ENCODE results near the gene LMNB1.
"Not testable (repeated sequence)": the region's sequence is repeated elsewhere in the genome, so short reads cannot be mapped to it uniquely, and the experiment has no call there.

The LMNB1 gene

DNA sequence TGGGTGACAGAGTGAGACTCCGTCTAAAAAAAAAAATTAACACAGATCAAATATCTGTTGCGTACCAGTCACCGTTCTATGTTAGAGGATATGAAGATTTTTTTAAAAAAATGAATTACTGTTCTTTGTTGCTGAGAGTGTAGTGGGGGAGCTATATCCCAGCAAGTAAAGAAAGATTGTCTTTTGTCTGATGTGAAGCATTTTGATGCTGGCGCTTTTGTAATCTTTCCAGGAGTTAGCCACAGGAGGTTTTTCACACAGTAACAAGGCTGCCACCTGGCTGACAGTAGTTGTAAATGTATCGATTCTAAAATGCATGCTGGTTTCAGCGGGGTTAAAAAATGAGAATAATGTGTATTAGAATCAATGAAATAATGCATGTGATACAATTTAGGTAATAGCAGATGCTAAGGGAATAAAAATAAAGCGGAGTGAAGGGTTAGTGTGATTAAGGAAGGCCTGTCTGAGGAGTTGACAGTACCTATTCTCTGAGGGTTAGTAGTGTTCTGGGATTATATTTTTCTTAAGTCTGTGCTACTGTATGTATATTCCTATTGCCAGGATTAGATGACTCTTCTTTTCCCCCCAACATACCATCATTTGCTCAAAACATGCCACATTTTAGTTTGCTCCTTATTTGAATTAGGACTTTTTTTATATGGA lies 3.4 kb downstream of the LMNB1 start:
- peak; percentile 51 to 72 for DNase-seq

DNA sequence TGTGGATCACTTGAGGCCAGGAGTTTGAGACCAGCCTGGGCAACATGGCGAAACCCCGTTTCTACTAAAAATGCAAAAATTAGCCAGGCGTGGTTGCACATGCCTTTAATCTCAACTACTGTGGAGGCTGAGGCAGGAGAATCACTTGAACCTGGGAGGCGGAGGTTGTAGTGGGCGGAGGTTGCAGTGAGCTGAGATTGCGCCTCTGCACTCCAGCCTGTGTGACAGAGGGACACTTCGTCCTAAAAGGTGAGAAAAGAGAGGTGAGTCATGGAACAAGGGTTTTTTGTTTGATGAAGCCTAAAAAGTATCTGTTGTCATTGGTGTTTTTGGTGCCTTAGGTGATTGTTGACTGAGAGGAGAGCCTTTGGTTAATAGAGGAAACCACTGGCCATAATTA lies 11.5 kb downstream of the LMNB1 start:
- DNase-seq, result not testable (repeated sequence)

DNA sequence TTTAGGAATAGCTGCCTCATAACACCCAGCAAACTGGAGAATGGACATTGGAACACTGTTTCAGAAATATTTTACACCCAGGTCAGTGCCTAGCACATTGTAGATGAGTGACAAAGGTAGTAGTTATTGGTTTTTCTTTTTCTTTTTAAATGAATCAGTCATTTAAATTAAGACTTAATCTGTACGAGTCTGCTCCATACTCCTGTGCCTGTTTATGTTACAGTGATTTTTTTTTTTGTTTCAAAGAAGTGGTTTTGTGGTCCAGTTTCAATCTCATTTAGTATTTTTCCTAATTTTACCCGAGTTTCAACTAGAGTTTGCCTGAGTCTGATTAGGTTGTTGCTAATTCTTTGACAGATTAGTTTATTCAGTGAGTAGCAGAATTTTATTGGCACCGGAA lies 16.2 kb downstream of the LMNB1 start:
- DNase-seq, result no peak

DNA sequence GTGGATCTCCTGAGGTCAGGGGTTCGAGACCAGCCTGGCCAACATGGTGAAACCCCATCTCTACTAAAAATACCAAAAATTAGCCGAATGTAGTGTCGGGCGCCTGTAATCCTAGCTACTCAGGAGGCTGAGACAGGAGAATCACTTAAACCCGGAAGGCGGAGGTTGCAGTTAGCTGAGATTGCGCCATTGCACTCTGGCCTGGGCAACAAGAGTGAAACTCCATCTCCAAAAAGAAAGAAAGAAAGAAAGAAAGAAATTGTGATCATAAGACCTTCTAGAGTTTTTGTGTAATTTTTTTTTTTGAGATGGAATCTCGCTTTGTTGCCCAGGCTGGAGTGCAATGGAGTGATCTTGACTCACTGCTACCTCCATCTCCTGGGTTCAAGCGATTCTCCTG lies 16.7 kb downstream of the LMNB1 start:
- DNase-seq, result not testable (repeated sequence)

DNA sequence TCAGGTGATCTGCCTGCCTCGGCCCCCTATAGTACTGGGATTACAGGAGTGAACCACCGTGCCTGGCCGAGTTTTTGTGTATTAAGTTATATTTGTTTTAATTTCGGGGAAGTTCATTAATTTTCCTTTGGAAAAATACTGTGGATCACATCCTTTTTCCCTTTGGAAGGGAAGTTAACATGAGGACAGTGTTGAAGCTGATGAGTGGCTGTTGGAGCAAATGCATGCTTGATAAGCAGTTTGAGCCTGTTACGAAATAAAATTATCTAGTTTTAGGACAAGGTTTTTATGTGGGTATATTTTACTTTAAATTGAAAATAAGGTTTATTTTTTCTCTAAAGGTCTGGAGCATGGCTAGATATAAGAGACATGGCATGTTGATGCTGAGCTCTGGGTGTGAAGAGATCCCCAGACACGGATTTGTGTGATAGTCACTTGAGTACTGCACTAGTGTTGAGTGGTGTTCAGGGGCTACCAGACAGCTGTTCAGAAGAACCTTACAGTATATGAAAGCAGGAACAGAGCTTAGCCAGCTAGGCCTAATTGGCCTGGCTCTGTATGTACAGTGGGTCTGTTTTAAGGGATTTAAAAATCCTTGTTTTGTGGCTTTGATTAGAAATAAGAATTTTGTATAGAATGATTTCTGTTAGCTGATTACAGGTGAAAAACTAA lies 17.4 kb downstream of the LMNB1 start:
- DNase-seq, result no peak

DNA sequence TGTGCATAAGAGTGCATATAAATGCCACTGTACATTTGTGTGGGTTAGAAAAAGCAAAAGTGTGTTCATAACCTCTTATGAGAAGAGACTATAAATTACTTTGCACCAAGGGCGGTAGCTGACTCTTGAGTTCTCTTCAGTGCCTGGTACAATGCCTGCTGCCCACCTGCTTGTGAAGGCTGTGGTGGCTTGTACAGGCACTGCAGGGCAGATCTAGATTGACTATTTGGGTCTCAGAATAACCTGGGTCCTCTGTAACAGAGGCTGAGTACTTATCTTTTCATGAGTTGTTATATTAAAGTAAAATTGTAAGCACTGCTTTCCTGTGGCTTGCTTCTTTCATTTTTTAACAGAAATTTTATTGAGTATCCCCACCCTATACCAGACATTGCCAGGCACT lies 22.8 kb downstream of the LMNB1 start:
- no peak for DNase-seq

DNA sequence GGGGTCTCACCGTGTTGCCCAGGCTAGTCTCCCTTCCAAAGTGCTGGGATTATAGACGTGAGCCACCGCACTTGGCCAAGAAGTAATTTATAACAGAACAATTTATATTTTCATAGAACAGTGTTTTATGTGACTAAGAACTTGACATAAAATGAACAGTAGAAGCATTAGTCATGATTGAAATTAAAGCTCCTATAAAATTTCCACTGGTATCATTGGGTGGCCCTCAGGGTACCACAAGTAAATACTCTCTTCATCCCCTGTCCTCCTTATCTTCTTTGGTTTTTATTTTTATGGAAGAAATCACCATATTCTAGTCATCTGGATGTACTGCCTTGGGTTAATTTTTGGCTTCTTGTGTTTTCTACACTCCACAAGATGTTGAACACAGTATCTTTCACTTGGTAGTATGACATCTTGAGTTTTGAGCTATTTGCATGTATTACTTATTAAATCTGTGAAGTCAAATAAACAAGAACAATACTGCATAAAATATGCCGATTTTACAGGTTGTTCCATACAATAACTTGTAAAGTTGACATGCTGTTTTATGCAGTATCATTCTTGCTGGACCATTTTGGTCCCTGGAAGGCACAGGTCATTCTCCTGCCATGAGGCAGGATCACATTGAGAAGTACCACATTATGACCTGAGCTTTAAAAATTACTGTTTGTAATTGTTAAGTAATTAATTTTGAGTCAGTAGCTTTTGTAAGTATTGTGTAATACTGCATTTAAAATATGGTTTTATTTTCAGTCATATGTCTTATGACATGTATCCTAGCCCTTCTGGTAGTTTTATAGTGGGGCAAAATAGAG lies 24.4 kb downstream of the LMNB1 start:
- DNase-seq, result no peak

DNA sequence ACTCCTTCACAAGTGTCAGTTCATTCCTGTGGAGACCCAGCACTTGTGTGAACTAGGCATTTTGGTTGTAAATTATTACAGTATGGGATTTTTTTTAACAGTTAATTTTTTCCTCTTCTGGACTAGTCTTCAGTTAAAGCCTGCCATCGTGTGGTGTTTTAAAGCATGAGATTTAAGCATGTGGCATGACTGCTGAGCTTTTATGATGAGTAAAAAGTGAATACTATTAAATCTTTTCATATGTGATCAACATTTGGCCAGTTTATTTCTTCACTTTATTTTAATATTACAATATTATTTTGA lies 25.0 kb downstream of the LMNB1 start:
- peak in 1 of 2 donors; percentile 48 for DNase-seq

DNA sequence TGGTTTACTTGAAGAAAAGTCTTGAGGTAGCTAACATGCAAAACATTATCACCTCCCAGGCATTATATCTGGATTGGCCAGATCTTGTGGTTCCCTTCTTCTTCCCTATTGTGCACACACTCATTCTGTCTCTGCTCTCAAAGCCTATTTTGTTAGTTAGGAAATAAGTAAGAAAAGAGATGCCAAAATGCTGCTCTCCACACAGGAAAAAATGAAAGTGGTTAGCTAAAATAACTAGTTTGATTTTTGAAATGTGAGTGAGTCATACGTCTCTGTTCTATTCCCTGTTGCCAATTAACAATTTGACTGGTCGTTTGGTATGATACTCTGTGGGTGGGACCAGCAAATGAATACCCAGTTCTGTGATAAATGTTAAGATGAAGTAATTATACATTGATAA lies 28.1 kb downstream of the LMNB1 start:
- DNase-seq, result no peak

DNA sequence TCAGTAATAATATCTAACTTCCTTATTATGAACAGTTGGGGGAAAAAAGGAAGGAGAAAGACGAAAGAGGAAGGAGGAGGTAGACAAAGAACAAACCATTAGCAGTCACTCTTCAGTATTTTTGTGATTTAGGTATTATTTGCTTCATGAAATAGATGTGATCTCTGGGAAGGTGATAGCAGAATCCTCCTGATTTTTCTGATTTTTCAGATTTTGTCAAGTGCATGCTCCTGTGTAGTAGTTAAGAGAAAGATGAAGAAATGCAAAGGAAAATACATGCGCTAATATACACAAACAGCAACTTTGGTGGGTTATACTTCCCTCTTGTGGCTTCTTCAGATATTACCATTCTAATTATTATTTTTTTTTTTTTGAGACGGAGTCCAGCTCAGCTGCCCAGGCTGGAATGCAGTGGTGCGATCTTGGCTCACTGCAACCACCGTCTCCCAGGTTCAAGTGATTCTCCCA lies 31.6 kb downstream of the LMNB1 start:
- DNase-seq, result peak in 1 of 2 donors; percentile 22

DNA sequence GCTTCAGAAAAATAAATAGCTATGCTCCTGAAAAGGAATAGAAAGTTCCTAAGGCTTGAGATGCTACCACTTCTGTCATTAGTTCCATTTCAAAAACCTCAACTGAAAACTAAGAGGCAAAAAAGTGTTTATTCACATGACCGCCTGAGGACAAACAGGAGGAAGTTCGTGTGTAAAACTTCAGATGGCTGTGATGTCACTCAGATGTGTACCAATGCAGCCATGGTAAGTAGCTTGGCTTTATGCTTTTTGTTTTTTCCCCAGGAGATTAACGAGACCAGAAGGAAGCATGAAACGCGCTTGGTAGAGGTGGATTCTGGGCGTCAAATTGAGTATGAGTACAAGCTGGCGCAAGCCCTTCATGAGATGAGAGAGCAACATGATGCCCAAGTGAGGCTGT lies 33.0 kb downstream of the LMNB1 start:
- no peak for DNase-seq

DNA sequence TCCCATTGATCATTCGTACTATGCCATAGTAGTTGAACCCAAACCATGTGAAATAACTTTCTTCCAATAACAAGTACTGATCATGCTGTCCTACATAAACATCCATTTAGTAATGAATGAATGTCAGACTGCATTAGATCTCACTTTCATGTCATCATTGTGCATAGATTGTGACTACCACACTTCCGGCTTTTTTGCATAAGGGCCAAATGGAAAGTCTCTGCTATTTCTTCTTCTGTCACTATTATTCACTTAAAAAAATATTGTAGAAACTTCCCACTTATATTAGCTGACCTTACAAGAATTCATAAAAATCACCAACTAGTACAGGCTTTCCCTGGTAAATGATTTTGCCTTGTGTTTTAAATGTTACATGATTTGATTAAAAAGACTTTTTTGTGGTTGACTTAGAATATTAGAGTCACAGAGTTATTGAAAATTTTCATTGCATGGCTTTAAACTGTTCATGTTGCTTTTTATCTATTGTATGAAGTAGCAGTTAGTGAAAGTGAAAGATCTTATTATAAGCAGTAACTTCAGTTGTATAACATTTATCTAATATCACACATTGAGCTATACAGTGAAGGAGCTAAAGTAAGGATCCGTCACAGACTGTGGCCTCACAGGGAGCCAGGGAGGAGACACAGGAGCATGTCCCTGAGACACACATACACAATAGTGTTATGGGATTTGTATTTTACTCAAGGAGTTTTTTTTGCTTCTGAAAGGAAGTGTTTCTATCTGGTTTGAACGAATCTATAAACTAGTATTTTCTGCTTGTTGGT lies 33.9 kb downstream of the LMNB1 start:
- DNase-seq, result no peak

DNA sequence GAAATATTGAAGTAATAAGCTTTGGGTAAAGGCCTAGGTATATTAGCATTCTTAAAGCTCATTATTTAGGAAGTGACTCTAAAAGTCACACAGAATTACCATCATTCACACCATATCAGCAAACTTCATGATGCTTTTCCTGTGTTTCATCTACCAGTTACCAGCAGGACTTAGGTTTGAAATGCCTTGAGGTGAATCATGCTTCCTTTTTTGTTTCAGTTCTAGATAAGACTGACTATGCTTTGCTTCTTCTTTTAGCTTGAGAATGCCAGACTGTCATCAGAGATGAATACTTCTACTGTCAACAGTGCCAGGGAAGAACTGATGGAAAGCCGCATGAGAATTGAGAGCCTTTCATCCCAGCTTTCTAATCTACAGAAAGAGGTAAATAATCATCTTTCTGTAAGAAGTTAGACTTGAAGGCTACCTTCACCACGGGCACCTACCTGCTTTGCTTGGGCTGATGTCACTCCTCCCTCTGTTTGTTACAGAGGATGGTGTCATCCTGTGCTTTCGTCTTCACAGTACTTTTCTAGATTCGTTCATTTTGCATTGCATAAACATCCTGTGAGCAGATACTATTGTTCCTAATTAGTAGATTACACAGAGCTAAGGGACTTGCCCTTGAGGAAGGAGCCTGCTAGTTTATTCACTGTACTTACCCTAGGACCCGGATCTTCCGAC lies 34.7 kb downstream of the LMNB1 start:
- DNase-seq, result peak; percentile 35 to 63

DNA sequence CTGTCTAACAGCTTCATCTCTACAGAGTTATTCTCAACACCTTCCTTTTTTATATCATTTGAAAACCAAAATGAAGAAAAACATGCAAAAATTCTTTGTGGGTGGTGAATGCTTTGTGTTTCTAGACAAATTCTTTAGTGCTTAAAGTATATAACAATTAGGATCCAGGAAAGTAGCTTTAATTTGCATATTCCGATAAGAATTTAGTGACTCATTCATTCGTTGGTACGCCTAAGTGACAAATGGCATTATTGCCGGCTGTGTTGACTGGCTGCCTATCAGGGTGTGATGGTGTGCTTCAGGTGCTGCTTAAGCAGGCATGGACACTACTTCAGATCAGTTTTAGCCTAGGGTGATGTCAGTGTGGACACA lies 35.2 kb downstream of the LMNB1 start:
- DNase-seq, result no peak

DNA sequence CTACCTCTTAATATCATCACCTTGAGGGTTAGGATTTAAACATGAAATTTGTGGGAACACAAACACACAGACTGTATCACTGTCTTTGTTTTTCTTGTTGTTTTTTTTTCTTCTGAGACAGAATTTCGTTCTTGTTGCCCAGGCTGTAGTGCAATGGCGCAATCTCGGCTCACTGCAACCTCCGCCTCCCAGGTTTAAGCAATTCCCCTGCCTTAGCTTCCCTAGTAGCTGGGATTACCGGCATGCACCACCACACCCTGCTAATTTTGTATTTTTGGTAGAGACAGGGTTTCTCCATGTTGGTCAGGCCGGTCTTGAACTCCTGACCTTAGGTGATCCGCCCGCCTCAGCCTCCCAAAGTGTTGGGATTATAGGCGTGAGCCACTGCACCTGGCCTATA lies 36.9 kb downstream of the LMNB1 start:
- DNase-seq, result not testable (repeated sequence)

DNA sequence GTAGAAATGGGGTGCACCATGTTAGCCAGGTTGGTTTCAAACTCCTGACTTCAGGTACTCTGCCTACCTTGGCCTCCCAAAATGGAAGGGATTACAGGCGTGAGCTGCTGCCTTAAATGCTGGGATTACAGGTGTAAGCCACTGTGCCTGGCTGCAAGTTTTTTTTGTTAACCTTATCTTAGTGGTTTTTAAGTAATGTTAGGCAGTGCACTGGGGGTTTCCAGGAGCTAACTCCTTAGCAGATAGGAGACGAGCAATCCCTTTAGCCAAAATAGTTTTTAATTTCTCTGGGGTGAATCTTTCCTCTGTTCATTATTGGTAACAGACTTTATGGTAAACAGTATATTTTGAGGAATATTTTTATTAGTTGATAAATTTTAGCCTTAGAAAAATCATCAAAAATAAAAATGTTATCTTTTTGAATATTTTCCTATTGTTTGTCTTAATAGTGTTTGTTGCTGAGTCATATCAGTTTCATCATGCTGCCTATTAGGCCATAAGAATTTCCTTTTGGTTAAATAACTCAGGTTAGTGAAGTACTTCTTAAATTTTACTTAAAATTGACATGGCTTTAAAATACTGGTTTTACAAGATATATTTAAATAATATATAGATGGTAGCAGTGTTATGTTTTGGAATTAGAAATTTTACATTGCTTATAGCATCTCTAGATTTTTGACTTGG lies 37.9 kb downstream of the LMNB1 start:
- DNase-seq, result no peak

DNA sequence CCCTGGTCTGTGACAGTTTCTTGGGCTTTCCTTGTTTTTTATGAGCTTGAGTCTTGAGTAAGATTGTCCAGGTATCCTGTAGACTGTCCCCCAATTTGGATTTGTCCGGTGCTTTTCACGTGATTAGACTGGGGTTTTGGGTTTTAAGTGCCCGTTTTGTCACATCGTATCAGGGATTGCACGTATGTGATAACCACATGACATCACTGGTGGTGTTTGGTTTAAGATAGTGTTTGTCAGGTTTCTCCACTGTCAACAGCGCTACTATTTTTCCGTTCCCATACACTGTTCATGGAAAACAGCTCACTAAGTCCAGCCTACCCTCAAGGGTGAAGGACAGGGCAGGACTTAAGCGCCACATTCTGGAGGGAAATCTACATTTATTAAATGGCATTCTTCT lies 39.7 kb downstream of the LMNB1 start:
- peak in 1 of 2 donors; percentile 17 for DNase-seq

DNA sequence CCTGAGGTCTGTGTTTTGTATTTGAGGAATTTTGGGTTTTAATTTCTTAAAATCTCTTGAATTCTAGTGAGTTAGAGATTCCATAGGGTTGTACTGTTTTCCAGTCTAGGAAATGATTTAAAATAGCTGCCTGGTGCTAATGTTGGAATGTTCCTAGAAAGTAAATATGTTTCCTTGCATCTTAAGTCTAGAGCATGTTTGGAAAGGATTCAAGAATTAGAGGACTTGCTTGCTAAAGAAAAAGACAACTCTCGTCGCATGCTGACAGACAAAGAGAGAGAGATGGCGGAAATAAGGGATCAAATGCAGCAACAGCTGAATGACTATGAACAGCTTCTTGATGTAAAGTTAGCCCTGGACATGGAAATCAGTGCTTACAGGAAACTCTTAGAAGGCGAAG lies 41.8 kb downstream of the LMNB1 start:
- no peak for DNase-seq

DNA sequence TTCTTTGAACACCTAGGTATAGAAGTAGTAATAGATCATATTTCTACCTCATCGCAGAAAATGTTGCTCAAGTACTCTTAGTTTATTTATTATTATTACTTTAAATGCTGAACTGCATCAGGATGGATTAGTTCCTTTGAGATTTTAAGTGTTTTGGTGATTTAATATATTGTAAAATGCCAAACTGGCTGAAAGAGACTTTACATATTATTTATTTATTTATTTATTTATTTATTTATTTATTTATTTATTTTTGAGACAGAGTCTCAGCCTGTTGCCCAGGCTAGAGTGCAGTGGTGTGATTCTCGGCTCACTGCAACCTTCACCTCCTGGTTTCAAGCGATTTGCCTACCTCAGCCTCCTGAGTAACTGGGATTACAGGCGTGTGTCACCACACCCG lies 42.3 kb downstream of the LMNB1 start:
- DNase-seq, result no peak

DNA sequence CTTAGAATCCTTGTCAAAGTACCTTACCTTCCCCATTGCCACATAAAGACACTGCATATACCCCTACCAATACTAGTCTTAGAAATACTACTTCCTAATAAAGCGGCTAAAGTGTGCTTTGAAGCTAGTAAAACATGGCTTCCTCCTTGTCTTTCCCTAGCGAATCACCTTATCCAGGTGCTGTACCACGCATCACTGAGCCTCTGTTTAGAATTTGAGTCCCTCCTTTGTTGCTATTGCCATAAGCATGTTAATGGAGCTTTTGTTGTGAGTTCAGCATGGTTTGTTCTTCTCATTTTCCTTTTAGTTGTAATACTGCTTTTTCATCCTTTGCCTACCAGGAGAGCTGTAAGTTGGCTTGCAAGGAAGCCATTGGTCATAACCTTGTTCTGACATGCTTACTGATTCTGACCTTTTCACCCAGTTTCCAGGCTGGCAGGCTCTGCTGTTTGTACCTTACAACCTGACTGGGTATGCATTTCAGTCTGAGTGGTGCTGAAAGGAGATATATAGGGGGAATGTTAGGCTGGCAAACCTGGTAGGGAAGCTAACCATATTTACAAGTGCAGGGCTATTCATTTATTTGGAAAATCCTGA lies 49.8 kb downstream of the LMNB1 start:
- DNase-seq, result no peak

DNA sequence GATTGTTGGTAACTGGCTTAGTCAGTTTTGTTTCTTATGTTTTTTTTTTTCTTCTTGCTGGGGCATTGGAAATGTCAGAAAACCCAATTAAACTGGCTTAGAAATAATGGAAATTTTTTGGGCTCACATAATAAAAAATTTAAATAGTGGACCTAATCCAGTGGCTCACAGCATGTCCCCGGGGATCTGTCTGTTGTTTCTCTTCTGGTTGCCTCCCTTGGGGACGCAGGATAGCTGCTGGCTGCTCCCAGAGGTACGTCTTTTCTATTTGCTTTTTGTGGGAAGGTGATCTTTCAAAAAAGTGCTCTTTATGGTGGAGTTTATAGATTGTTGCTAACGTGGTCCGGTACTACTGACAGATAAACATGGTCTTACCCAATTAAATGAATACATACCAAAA lies 52.2 kb downstream of the LMNB1 start:
- DNase-seq, result no peak

DNA sequence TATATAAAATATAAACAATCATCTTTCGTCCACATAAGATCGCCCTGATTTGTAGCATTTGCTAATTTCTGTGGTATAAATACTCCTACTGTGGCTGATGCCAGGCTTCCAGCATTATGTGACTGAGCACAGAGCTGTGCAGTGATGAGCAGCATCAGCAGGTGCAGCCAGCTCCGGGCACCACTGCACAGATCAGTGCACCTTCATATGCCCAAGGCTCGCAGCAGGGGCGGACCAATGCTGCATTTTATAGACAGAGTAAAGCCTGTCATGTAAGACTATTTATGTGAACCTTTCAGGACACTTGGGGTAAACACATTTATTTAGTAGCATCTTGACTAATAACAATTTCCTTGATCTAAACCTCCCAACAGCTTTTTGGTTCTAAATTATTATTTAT lies 53.1 kb downstream of the LMNB1 start:
- no peak for DNase-seq

All from CD4-positive, alpha-beta T cell treated with Interleukin-1 beta for 1 hour (primary cell).